ENCODE data around the gene CLASRP. TPM values are rescaled to one million over a fixed set of nuclear protein-coding genes. Genes with fewer than 3 reads are reported as not detected.

The CLASRP gene
- total RNA-seq, 4 donors from 2014 or later: 28.8 to 121 (median 91.5) TPM

DNA sequence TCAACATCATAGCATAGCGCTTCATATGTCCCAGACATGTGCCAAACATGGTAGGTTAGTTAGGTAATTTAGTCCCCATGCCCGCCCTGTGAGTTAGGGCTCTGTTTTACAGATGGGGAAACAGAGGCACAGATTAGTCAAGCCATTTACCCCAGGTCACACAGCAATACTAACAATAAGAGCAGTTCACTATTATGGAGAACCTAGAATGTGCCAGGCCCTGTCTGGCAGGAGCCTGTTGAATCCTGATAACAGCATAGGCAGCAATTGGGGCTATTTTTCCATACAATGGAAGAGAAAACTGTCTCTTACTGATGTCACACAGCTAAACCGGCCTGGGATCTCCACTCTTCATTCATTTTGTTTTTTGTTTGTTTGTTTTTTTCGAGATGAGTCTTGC lies 47.6 kb downstream of the CLASRP start:
- H3K9me3 ChIP-seq: no peaks in the 10 kb centered on the region
- H3K4me3 ChIP-seq: no peak overlapping the region
- intact Hi-C loops (cut with DNase I; ENCODE audit: low total_unique reads) (no loop called here), in situ Hi-C loops (cut with MboI; ENCODE audit: low sequenced_read_pairs in 4 of 4) (no loop called here)
- no peaks in the 10 kb centered on the region for H3K27me3 ChIP-seq
- no peak overlapping the region for H3K27ac ChIP-seq
- H3K4me1 ChIP-seq: peaks cover 8% of the 10 kb centered on the region in 2 donors
- TF ChIP-seq, protein P1, sequence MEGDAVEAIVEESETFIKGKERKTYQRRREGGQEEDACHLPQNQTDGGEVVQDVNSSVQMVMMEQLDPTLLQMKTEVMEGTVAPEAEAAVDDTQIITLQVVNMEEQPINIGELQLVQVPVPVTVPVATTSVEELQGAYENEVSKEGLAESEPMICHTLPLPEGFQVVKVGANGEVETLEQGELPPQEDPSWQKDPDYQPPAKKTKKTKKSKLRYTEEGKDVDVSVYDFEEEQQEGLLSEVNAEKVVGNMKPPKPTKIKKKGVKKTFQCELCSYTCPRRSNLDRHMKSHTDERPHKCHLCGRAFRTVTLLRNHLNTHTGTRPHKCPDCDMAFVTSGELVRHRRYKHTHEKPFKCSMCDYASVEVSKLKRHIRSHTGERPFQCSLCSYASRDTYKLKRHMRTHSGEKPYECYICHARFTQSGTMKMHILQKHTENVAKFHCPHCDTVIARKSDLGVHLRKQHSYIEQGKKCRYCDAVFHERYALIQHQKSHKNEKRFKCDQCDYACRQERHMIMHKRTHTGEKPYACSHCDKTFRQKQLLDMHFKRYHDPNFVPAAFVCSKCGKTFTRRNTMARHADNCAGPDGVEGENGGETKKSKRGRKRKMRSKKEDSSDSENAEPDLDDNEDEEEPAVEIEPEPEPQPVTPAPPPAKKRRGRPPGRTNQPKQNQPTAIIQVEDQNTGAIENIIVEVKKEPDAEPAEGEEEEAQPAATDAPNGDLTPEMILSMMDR (IDR thresholded peaks at IDR 0.05 in 4 of 5, conservative IDR thresholded peaks at IDR 0.05 in 1 of 5): no peak
- TF ChIP-seq POLR2A (IDR thresholded peaks at IDR 0.05): no peak
- H3K36me3 ChIP-seq: peaks cover 0 to 26% of the 10 kb centered on the region in 2 donors
- no peak for DNase-seq
- no peak for ATAC-seq

DNA sequence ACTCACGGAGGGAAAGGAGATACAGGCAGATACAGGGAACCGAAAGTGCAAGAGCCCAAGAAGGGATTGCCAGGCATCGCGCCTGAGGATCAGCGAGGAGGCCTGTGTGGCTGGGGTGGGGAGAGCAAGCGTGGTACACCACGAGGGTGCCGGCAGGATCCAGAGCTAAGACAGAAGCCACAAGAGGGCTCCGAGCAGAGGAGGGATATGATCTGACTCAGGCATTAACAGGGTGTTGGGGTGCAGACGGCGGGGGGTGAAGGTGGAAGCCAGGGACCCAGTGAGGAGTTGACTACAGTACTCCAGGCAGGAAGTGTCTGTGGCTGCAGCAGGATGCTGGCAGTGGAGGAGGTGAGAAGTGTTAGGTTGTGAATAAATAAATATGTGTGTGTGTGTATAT lies 48.7 kb downstream of the CLASRP start:
- Histone ChIP-seq H3K4me1 (peaks cover 8 to 13% of the 10 kb centered on the region in 2 donors), H3K4me3 (no peak overlapping the region), H3K27ac (no peak overlapping the region), H3K27me3 (no peaks in the 10 kb centered on the region), H3K36me3 (peaks cover 0 to 21% of the 10 kb centered on the region in 2 donors), H3K9me3 (no peaks in the 10 kb centered on the region)
- intact Hi-C loops (cut with DNase I; ENCODE audit: low total_unique reads) (no loop called here), in situ Hi-C loops (cut with MboI; ENCODE audit: low sequenced_read_pairs in 4 of 4) (no loop called here)
- no peak for ATAC-seq
- DNase-seq: no peak
- TF ChIP-seq, protein P1 (IDR thresholded peaks at IDR 0.05 in 4 of 5, conservative IDR thresholded peaks at IDR 0.05 in 1 of 5): no peak
- no peak for TF ChIP-seq POLR2A (IDR thresholded peaks at IDR 0.05)

DNA sequence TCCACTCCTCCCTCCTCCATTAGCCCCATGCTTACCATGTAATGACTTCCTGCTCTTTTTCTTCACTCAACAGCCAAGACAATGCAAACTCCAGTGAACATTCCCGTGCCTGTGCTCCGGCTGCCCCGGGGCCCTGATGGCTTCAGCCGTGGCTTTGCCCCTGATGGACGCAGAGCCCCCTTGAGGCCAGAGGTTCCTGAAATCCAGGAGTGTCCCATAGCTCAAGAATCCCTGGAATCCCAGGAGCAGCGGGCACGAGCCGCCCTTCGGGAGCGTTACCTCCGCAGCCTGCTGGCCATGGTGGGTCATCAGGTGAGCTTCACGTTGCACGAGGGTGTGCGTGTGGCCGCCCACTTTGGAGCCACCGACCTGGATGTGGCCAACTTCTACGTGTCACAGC lies 51.2 kb downstream of the CLASRP start:
- Histone ChIP-seq H3K27me3 (no peaks in the 10 kb centered on the region), H3K9me3 (no peaks in the 10 kb centered on the region), H3K4me3 (no peak overlapping the region), H3K4me1 (peaks cover 24 to 28% of the 10 kb centered on the region in 2 donors), H3K36me3 (peaks cover 0 to 11% of the 10 kb centered on the region in 2 donors), H3K27ac (no peak overlapping the region)
- in situ Hi-C loops (cut with MboI; ENCODE audit: low sequenced_read_pairs in 4 of 4) (no loop called here), intact Hi-C loops (cut with DNase I; ENCODE audit: low total_unique reads) (loop anchor here (5.0 to 10.0 kb wide), 3 partner anchors 162 to 343 kb away; partner anchors contain the start of genes BCL3, CKM and MARK4)
- no peak for ATAC-seq
- no peak for TF ChIP-seq POLR2A (IDR thresholded peaks at IDR 0.05)
- TF ChIP-seq, protein P1 (IDR thresholded peaks at IDR 0.05 in 4 of 5, conservative IDR thresholded peaks at IDR 0.05 in 1 of 5): no peak
- no peak for DNase-seq

DNA sequence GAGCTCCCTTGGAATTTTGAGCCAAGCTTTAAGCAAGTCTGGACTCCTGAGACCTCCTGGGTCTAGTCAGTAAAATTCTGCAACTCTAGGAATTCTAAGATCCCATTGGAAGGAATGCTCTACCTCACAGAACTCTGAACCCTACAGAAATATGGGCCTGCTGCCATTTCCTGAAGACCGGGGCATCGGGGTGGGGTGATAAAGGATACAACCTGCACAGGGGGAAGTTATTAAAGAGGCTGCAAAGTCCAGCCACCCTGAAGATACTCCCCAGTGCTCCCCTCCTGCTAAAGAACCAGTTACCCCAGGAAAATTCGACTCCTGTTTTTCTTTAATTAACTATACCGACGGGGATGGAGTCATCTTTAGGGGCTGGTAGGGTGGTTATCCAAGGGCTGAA lies 51.8 kb downstream of the CLASRP start:
- H3K36me3 ChIP-seq: peaks cover 0 to 8% of the 10 kb centered on the region in 2 donors
- in situ Hi-C loops (cut with MboI; ENCODE audit: low sequenced_read_pairs in 4 of 4): no loop called here
- no peaks in the 10 kb centered on the region for H3K27me3 ChIP-seq
- peak overlapping the region in 2 of 4 donors; percentile 52 to 81 for H3K4me3 ChIP-seq
- DNase-seq (no peak), ATAC-seq (no peak)
- peaks cover 29 to 31% of the 10 kb centered on the region in 2 donors for H3K4me1 ChIP-seq
- TF ChIP-seq, protein P1 (IDR thresholded peaks at IDR 0.05 in 4 of 5, conservative IDR thresholded peaks at IDR 0.05 in 1 of 5): no peak
- no peak for TF ChIP-seq POLR2A (IDR thresholded peaks at IDR 0.05)
- H3K9me3 ChIP-seq: no peaks in the 10 kb centered on the region
- intact Hi-C loops (cut with DNase I; ENCODE audit: low total_unique reads): loop anchor here (5.0 to 10.0 kb wide), 3 partner anchors 162 to 343 kb away; partner anchors contain the start of genes BCL3, CKM and MARK4
- H3K27ac ChIP-seq: peak overlapping the region in 1 of 4 donors; percentile 90

Measured in gastrocnemius medialis (tissue), 4 donors.